Measurements from ENCODE around the gene STXBP3.
"Not testable (repeated sequence)": the region's sequence is repeated elsewhere in the genome, so short reads cannot be mapped to it uniquely, and the experiment has no call there.

STXBP3 gene

GRCh38 chr1:108750476-108751181, 4.2 kb downstream of the STXBP3 start:
- Mint-ChIP-seq H3K27me3 (no peaks in the 10 kb centered on the region), H3K4me3 (no peak overlapping the region), H3K4me1 (ENCODE audit: low read depth) (peaks cover 54% of the 10 kb centered on the region), H3K27ac (no peak overlapping the region), H3K9me3 (no peaks in the 10 kb centered on the region), H3K36me3 (ENCODE audit: low read depth) (peaks cover 53% of the 10 kb centered on the region)
- no peak for DNase-seq

- H3K27ac Mint-ChIP-seq = no peak overlapping the region
- H3K4me1 Mint-ChIP-seq (ENCODE audit: low read depth) = peaks cover 42% of the 10 kb centered on the region
- no peak for DNase-seq
- H3K4me3 Mint-ChIP-seq = no peak overlapping the region
- no peaks in the 10 kb centered on the region for H3K9me3 Mint-ChIP-seq
- H3K36me3 Mint-ChIP-seq (ENCODE audit: low read depth) = peaks cover 58% of the 10 kb centered on the region
- no peaks in the 10 kb centered on the region for H3K27me3 Mint-ChIP-seq
Measured at GRCh38 chr1:108753363-108753762, 6.9 kb downstream of the STXBP3 start.

GRCh38 chr1:108758796-108759195, 12.3 kb downstream of the STXBP3 start:
- no peak overlapping the region for H3K27ac Mint-ChIP-seq
- no peak for DNase-seq
- H3K9me3 Mint-ChIP-seq = no peaks in the 10 kb centered on the region
- H3K4me1 Mint-ChIP-seq (ENCODE audit: low read depth) = peaks cover 20% of the 10 kb centered on the region
- H3K4me3 Mint-ChIP-seq = no peak overlapping the region
- H3K27me3 Mint-ChIP-seq = no peaks in the 10 kb centered on the region
- peaks cover 75% of the 10 kb centered on the region for H3K36me3 Mint-ChIP-seq (ENCODE audit: low read depth)

DNA sequence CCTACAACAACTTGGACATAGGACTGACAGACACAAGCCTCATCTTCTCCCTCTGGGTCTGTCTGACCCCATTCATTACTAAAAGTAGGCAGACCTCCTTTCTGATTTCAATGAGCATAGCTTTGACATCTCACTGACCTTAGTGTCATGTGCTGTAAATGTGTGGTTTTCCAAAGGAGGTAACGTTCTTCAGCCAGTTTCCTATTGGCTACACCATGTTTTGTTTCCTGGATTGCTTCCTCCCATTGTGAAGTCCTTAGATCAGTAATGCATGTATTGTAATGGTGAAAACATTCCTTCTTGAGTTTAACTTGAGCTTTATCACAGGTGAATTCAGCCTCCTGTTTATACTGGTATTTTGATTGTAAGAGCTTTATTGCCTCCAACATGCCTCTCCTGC, 20.6 kb downstream of the STXBP3 start:
- no peak for DNase-seq
- Mint-ChIP-seq H3K9me3 (no peaks in the 10 kb centered on the region), H3K27me3 (no peaks in the 10 kb centered on the region)

GRCh38 chr1:108767708-108768107, 21.2 kb downstream of the STXBP3 start:
- DNase-seq = no peak
- H3K9me3 Mint-ChIP-seq = no peaks in the 10 kb centered on the region
- no peak overlapping the region for H3K4me3 Mint-ChIP-seq
- H3K36me3 Mint-ChIP-seq (ENCODE audit: low read depth) = peaks cover 52% of the 10 kb centered on the region
- no peaks in the 10 kb centered on the region for H3K27me3 Mint-ChIP-seq
- H3K4me1 Mint-ChIP-seq (ENCODE audit: low read depth) = peaks cover 10% of the 10 kb centered on the region
- H3K27ac Mint-ChIP-seq = no peak overlapping the region

More for the DNA sequence above, 20.6 kb downstream of the STXBP3 start:
- H3K4me1 Mint-ChIP-seq (ENCODE audit: low read depth) = peaks cover 12% of the 10 kb centered on the region
- H3K27ac Mint-ChIP-seq = no peak overlapping the region
- no peak overlapping the region for H3K4me3 Mint-ChIP-seq
- peaks cover 54% of the 10 kb centered on the region for H3K36me3 Mint-ChIP-seq (ENCODE audit: low read depth)

- H3K27ac Mint-ChIP-seq = no peak overlapping the region
- no peaks in the 10 kb centered on the region for H3K9me3 Mint-ChIP-seq
- no peaks in the 10 kb centered on the region for H3K27me3 Mint-ChIP-seq
- no peaks in the 10 kb centered on the region for H3K4me1 Mint-ChIP-seq (ENCODE audit: low read depth)
- peaks cover 78% of the 10 kb centered on the region for H3K36me3 Mint-ChIP-seq (ENCODE audit: low read depth)
- no peak for DNase-seq
- no peak overlapping the region for H3K4me3 Mint-ChIP-seq
Measured at GRCh38 chr1:108777839-108778238, 31.4 kb downstream of the STXBP3 start.

- H3K9me3 Mint-ChIP-seq = peaks cover 4% of the 10 kb centered on the region
- no peak overlapping the region for H3K4me3 Mint-ChIP-seq
- no peaks in the 10 kb centered on the region for H3K27me3 Mint-ChIP-seq
- no peaks in the 10 kb centered on the region for H3K4me1 Mint-ChIP-seq (ENCODE audit: low read depth)
- peaks cover 78% of the 10 kb centered on the region for H3K36me3 Mint-ChIP-seq (ENCODE audit: low read depth)
- H3K27ac Mint-ChIP-seq = no peak overlapping the region
- no peak for DNase-seq
Measured at GRCh38 chr1:108779455-108779854, 33.0 kb downstream of the STXBP3 start.

- Mint-ChIP-seq H3K9me3 (peaks cover 16% of the 10 kb centered on the region), H3K27me3 (no peaks in the 10 kb centered on the region), H3K4me1 (ENCODE audit: low read depth) (no peaks in the 10 kb centered on the region), H3K4me3 (no peak overlapping the region), H3K27ac (no peak overlapping the region), H3K36me3 (ENCODE audit: low read depth) (peaks cover 83% of the 10 kb centered on the region)
- DNase-seq = no peak
Measured at GRCh38 chr1:108780937-108781574, 34.6 kb downstream of the STXBP3 start.

DNA sequence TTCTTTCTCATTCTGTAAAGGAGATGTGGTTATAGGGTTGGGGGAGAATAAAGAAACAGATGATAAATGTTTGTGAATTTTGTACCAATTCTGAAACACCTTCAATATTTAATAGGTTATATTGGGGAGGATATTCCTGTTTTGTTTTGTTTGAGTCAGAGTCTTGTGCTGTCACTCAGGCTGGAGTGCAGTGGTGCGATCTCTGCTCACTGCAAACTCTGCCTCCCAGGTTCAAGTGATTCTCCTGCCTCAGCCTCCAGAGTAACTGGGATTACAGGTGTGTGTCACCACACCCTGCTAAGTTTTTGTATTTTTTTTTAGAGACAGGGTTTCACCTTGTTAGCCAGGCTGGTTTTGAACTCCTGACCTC, 35.1 kb downstream of the STXBP3 start:
- not testable (repeated sequence) for H3K4me1 Mint-ChIP-seq (ENCODE audit: low read depth); DNase-seq; H3K4me3 Mint-ChIP-seq; H3K27ac Mint-ChIP-seq; H3K27me3 Mint-ChIP-seq
- Mint-ChIP-seq H3K9me3 (peaks cover 18% of the 10 kb centered on the region), H3K36me3 (ENCODE audit: low read depth) (peaks cover 83% of the 10 kb centered on the region)

- Mint-ChIP-seq H3K27ac (no peak overlapping the region), H3K9me3 (peaks cover 18% of the 10 kb centered on the region), H3K27me3 (no peaks in the 10 kb centered on the region), H3K4me1 (ENCODE audit: low read depth) (no peaks in the 10 kb centered on the region), H3K36me3 (ENCODE audit: low read depth) (peaks cover 92% of the 10 kb centered on the region), H3K4me3 (no peak overlapping the region)
- no peak for DNase-seq
Measured at GRCh38 chr1:108785264-108785663, 38.8 kb downstream of the STXBP3 start.

DNA sequence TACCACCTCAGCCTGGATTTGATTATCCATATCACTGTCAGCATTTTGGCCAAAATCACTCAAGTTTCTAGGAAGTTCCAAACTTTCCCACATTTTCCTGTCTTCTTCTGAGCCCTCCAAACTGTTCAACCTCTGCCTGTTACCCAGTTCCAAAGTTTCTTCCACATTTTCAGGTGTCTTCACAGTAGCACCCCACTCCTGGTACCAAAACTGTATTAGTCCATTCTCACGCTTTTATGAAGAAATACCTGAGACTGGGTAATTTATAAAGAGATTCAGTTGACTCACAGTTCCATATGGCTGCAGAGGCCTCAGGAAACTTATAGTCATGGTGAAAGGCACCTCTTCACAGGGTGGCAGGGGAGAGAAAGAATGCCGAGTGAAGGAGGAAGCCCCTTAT, 39.4 kb downstream of the STXBP3 start:
- no peak overlapping the region for H3K4me3 Mint-ChIP-seq
- no peaks in the 10 kb centered on the region for H3K4me1 Mint-ChIP-seq (ENCODE audit: low read depth)

GRCh38 chr1:108791790-108792189, 45.3 kb downstream of the STXBP3 start:
- no peak for DNase-seq
- Mint-ChIP-seq H3K9me3 (peaks cover 15% of the 10 kb centered on the region), H3K27ac (no peak overlapping the region), H3K4me1 (ENCODE audit: low read depth) (no peaks in the 10 kb centered on the region), H3K36me3 (ENCODE audit: low read depth) (peaks cover 89% of the 10 kb centered on the region), H3K27me3 (no peaks in the 10 kb centered on the region), H3K4me3 (no peak overlapping the region)

More for the DNA sequence above, 39.4 kb downstream of the STXBP3 start:
- peaks cover 18% of the 10 kb centered on the region for H3K9me3 Mint-ChIP-seq
- no peak for DNase-seq
- H3K27ac Mint-ChIP-seq = no peak overlapping the region
- H3K36me3 Mint-ChIP-seq (ENCODE audit: low read depth) = peaks cover 94% of the 10 kb centered on the region
- no peaks in the 10 kb centered on the region for H3K27me3 Mint-ChIP-seq

GRCh38 chr1:108792420-108792819, 45.9 kb downstream of the STXBP3 start:
- Mint-ChIP-seq H3K36me3 (ENCODE audit: low read depth) (peaks cover 88% of the 10 kb centered on the region), H3K27me3 (no peaks in the 10 kb centered on the region), H3K4me3 (no peak overlapping the region), H3K9me3 (peaks cover 15% of the 10 kb centered on the region), H3K27ac (no peak overlapping the region), H3K4me1 (ENCODE audit: low read depth) (no peaks in the 10 kb centered on the region)
- DNase-seq = no peak

- no peak for DNase-seq
- Mint-ChIP-seq H3K36me3 (ENCODE audit: low read depth) (peaks cover 78% of the 10 kb centered on the region), H3K4me3 (no peak overlapping the region), H3K27me3 (no peaks in the 10 kb centered on the region), H3K4me1 (ENCODE audit: low read depth) (peaks cover 2% of the 10 kb centered on the region), H3K9me3 (no peaks in the 10 kb centered on the region), H3K27ac (no peak overlapping the region)
Measured at GRCh38 chr1:108799001-108799400, 52.5 kb downstream of the STXBP3 start.

DNA sequence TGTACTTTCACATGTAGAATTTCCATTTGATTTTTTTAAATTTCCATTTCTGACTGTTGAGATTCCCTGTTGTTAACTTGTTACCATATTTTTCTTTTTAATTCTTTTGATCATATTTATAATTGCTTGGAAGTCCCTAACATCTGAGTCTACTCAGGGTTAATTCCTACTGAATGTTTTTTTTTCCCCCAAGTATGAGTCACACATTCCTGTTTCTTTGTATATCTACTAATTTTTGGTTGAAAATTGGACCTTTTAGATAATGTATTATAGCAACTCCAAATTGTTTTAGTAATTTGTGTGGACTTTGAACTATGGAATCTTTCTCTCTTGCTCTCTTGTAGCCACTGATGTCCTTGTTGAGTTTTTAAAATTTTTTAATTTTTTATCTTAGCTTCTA, 54.6 kb downstream of the STXBP3 start:
- peaks cover 2% of the 10 kb centered on the region for H3K4me1 Mint-ChIP-seq (ENCODE audit: low read depth)
- DNase-seq = no peak
- H3K9me3 Mint-ChIP-seq = no peaks in the 10 kb centered on the region
- H3K36me3 Mint-ChIP-seq (ENCODE audit: low read depth) = peaks cover 78% of the 10 kb centered on the region
- peak overlapping the region; percentile 11 for H3K27ac Mint-ChIP-seq
- H3K27me3 Mint-ChIP-seq = no peaks in the 10 kb centered on the region
- no peak overlapping the region for H3K4me3 Mint-ChIP-seq
